Upper lobe of left lung (tissue), 6 donors: ENCODE results near the gene CYTL1. TPM values are rescaled to one million over a fixed set of nuclear protein-coding genes. Genes with fewer than 3 reads are reported as not detected.
A peak's percentile ranks its signal among the peaks of the same experiment; 100 is the strongest.

Experiments used
- ATAC-seq, 2 donors: fragments of 200-7000 bp; cut with Tn5 transposase; one replicate each; pipeline ENCODE4 v1.9.1; 2022; ENCODE audit warnings: mild to moderate bottlenecking in 2 of 2, moderate library complexity in 2 of 2; ENCODE audit not compliant: low FRiP score in 2 of 2
- DNase-seq, 2 donors: peaks; one replicate each; pipeline ENCODE4 v3.0.0-alpha.2; 2019 to 2020
- H3K27ac ChIP-seq, 4 donors: fragments of 200-600 bp; sonication (generic); one replicate each; pipeline ENCODE4 v1.5.1; 2016 to 2019
- H3K27me3 ChIP-seq, 4 donors: fragments of 200-600 bp; sonication (generic); one replicate each; pipeline ENCODE4 v1.5.1; 2017 to 2019
- H3K36me3 ChIP-seq, 4 donors: fragments of 200-600 bp; sonication (generic); one replicate each; pipeline ENCODE4 v1.5.1; 2016 to 2019
- H3K4me1 ChIP-seq, 4 donors: fragments of 200-600 bp; sonication (generic); one replicate each; pipeline ENCODE4 v1.5.1; 2018 to 2019
- H3K4me3 ChIP-seq, 4 donors: fragments of 200-600 bp; sonication (generic); one replicate each; pipeline ENCODE4 v1.5.1; 2017 to 2019; ENCODE audit warnings: mild to moderate bottlenecking in 2 of 4, moderate library complexity in 1 of 4
- H3K9me3 ChIP-seq, 4 donors: fragments of 200-600 bp; sonication (generic); one replicate each; pipeline ENCODE4 v1.5.1; 2018 to 2019
- CTCF ChIP-seq, 6 experiments: fragments of 450-650 bp in 4 of 6; fragments of 200-600 bp in 2 of 6; sonication (generic) in 2 of 6; IDR thresholded peaks; one replicate each; pipeline ENCODE4 v1.5.1; 2016 to 2019; ENCODE audit warnings: antibody characterized with exemption in 6 of 6
- EP300 ChIP-seq, 4 donors: sonication (generic); formaldehyde crosslinking; IDR thresholded peaks; one replicate each; pipeline ENCODE4 v1.5.1; 2017; ENCODE audit warnings: antibody characterized with exemption in 4 of 4, control low read depth in 2 of 4
- POLR2A ChIP-seq, 4 donors: fragments of 450-650 bp; IDR thresholded peaks; one replicate each; pipeline ENCODE4 v1.5.1; 2016 to 2017; ENCODE audit warnings: antibody characterized with exemption in 4 of 4, mild to moderate bottlenecking in 2 of 4
- POLR2AphosphoS5 ChIP-seq, 2 donors: sonication (generic); formaldehyde crosslinking; IDR thresholded peaks; one replicate each; pipeline ENCODE4 v1.5.1; 2017; ENCODE audit warnings: antibody characterized with exemption in 2 of 2
- WGBS, 2 donors: methylation state at CpG; one replicate each; pipeline ENCODE4 v1.1.5; 2017 to 2018; 5-methylcytosine and 5-hydroxymethylcytosine counted together
- total RNA-seq, 6 donors: library from RNA; depleted of rRNA in 4 of 6; stranded (reverse); fragments of >200 nt in 4 of 6; gene quantifications; one replicate each; pipeline versions ENCODE4 v1.1.0 to v1.2.1, GENCODE V29; 2016 to 2021
- donor health status: DM: no; HTN: no; CAD: no; lungs with moderate emphysema.
- donor health status: DM: no; HTN: yes; CAD: no; lungs with severe emphysema.

Gene CYTL1
- total RNA-seq, 6 donors from 2014 or later: 0.61 to 3.1 (median 0.97) TPM; not detected in 3

GRCh38 chr4:4986841-4987240 lies 32.4 kb downstream of the CYTL1 start:
- H3K27ac ChIP-seq: no peak overlapping the region
- no peaks in the 10 kb centered on the region for H3K27me3 ChIP-seq
- H3K4me1 ChIP-seq: no peaks in the 10 kb centered on the region
- H3K36me3 ChIP-seq: no peaks in the 10 kb centered on the region
- H3K9me3 ChIP-seq: no peaks in the 10 kb centered on the region
- DNase-seq (no peak), ATAC-seq (no peak)
- TF ChIP-seq POLR2AphosphoS5 (IDR thresholded peaks at IDR 0.05) (no peak), CTCF (IDR thresholded peaks at IDR 0.05) (no peak), POLR2A (IDR thresholded peaks at IDR 0.05) (no peak), EP300 (IDR thresholded peaks at IDR 0.05) (no peak)
- WGBS, 2 donors: 71 to 75% methylated on average over 5 of the region's 5 CpGs
- no peak overlapping the region for H3K4me3 ChIP-seq

- Histone ChIP-seq H3K4me3 (no peak overlapping the region), H3K36me3 (no peaks in the 10 kb centered on the region), H3K9me3 (no peaks in the 10 kb centered on the region), H3K27me3 (no peaks in the 10 kb centered on the region), H3K27ac (no peak overlapping the region), H3K4me1 (no peaks in the 10 kb centered on the region)
- WGBS, 2 donors: 77 to 100% methylated on average over 1 of the region's 1 CpG
- no peak for TF ChIP-seq EP300 (IDR thresholded peaks at IDR 0.05)
- TF ChIP-seq POLR2AphosphoS5 (IDR thresholded peaks at IDR 0.05): no peak
- no peak for TF ChIP-seq POLR2A (IDR thresholded peaks at IDR 0.05)
- no peak for TF ChIP-seq CTCF (IDR thresholded peaks at IDR 0.05)
- ATAC-seq (no peak), DNase-seq (no peak)
Measured at GRCh38 chr4:4985844-4986243, 33.4 kb downstream of the CYTL1 start.

- Histone ChIP-seq H3K36me3 (no peaks in the 10 kb centered on the region), H3K4me3 (no peak overlapping the region), H3K4me1 (no peaks in the 10 kb centered on the region), H3K27me3 (no peaks in the 10 kb centered on the region), H3K9me3 (no peaks in the 10 kb centered on the region), H3K27ac (no peak overlapping the region)
- WGBS, 2 donors: 76 to 88% methylated on average over 2 of the region's 2 CpGs
- ATAC-seq (no peak), DNase-seq (no peak)
- no peak for TF ChIP-seq EP300 (IDR thresholded peaks at IDR 0.05)
- TF ChIP-seq POLR2AphosphoS5 (IDR thresholded peaks at IDR 0.05): no peak
- TF ChIP-seq CTCF (IDR thresholded peaks at IDR 0.05): no peak
- TF ChIP-seq POLR2A (IDR thresholded peaks at IDR 0.05): no peak
Measured at GRCh38 chr4:4985036-4985435, 34.2 kb downstream of the CYTL1 start.

GRCh38 chr4:4984186-4984585 lies 35.1 kb downstream of the CYTL1 start:
- no peaks in the 10 kb centered on the region for H3K9me3 ChIP-seq
- ATAC-seq: no peak
- DNase-seq: no peak
- 72 to 73% methylated on average over 1 to 2 of the region's 2 CpGs for WGBS, 2 donors
- no peaks in the 10 kb centered on the region for H3K27me3 ChIP-seq
- no peaks in the 10 kb centered on the region for H3K4me1 ChIP-seq
- TF ChIP-seq CTCF (IDR thresholded peaks at IDR 0.05) (no peak), POLR2A (IDR thresholded peaks at IDR 0.05) (no peak), POLR2AphosphoS5 (IDR thresholded peaks at IDR 0.05) (no peak), EP300 (IDR thresholded peaks at IDR 0.05) (no peak)
- no peaks in the 10 kb centered on the region for H3K36me3 ChIP-seq
- H3K4me3 ChIP-seq: no peak overlapping the region
- H3K27ac ChIP-seq: no peak overlapping the region

- no peaks in the 10 kb centered on the region for H3K36me3 ChIP-seq
- H3K4me3 ChIP-seq: no peak overlapping the region
- no peak for DNase-seq
- no peaks in the 10 kb centered on the region for H3K9me3 ChIP-seq
- ATAC-seq: peak in 1 of 2 donors; percentile 26
- WGBS, 2 donors: 63 to 74% methylated on average over 8 of the region's 8 CpGs
- no peak overlapping the region for H3K27ac ChIP-seq
- no peak for TF ChIP-seq CTCF (IDR thresholded peaks at IDR 0.05)
- no peak for TF ChIP-seq POLR2A (IDR thresholded peaks at IDR 0.05)
- TF ChIP-seq EP300 (IDR thresholded peaks at IDR 0.05): no peak
- no peak for TF ChIP-seq POLR2AphosphoS5 (IDR thresholded peaks at IDR 0.05)
- no peaks in the 10 kb centered on the region for H3K4me1 ChIP-seq
- H3K27me3 ChIP-seq: no peaks in the 10 kb centered on the region
Measured at GRCh38 chr4:4981827-4982226, 37.4 kb downstream of the CYTL1 start.
